Caco-2 (cell line): ENCODE measurements around the gene DYNLL1. TPM values are rescaled to one million over a fixed set of nuclear protein-coding genes. Genes with fewer than 3 reads are reported as not detected.

Experiments
- BruUV-seq: library from RNA; stranded (reverse); fragments of 400-500 nt; replicated peaks from 2 replicates; lab custom pipeline; 2021; lab: Mats Ljungman, UMichigan
- CTCF ChIA-PET: fragments of 300-600 bp; sonication (Branson Sonifier 250); formaldehyde crosslinking; loops from one replicate; lab custom pipeline; 2022; ENCODE audit warnings: antibody characterized with exemption; lab: Charles Lee
- POLR2A ChIA-PET: fragments of 300-600 bp; sonication (Branson Sonifier 250); formaldehyde crosslinking; loops from one replicate; lab custom pipeline; 2022; ENCODE audit warnings: antibody characterized with exemption; lab: Charles Lee
- DNase-seq, 2 experiments: peaks; one replicate each; pipeline versions ENCODE4 v3.0.0 to v3.0.0-alpha.2; 2020 to 2022
- H3K27me3 ChIP-seq: replicated peaks from 2 replicates; pipeline ENCODE4 v1.6.0; 2011; ENCODE audit warnings: low read length; ENCODE audit not compliant: control insufficient read depth, insufficient read depth
- H3K36me3 ChIP-seq: 2 replicates; pipeline ENCODE4 v1.5.1; 2011; ENCODE audit warnings: low read length; ENCODE audit not compliant: control insufficient read depth, insufficient read depth
- H3K4me1 ChIP-seq: fragments of 250-450 bp; sonication (Bioruptor Pico); 2 replicates; pipeline ENCODE4 v1.5.1; 2020; ENCODE audit warnings: mild to moderate bottlenecking
- H3K4me3 ChIP-seq: 2 replicates; pipeline ENCODE4 v1.5.1; 2011; ENCODE audit warnings: low read depth, mild to moderate bottlenecking, control low read depth, low read length
- H3K9me3 ChIP-seq: fragments of 250-450 bp; sonication (Bioruptor Pico); 2 replicates; pipeline ENCODE4 v1.5.1; 2020; ENCODE audit warnings: mild to moderate bottlenecking, moderate library complexity
- H3K27ac Mint-ChIP-seq: one replicate; pipeline ENCODE4 v1.8.0; 2022; ENCODE audit warnings: mixed read lengths; ENCODE audit not compliant: unreplicated experiment
- H3K27me3 Mint-ChIP-seq: one replicate; pipeline ENCODE4 v1.8.0; 2022; ENCODE audit warnings: mixed read lengths; ENCODE audit not compliant: insufficient read depth, unreplicated experiment
- H3K36me3 Mint-ChIP-seq: one replicate; pipeline ENCODE4 v1.8.0; 2022; ENCODE audit warnings: mild to moderate bottlenecking, mixed read lengths; ENCODE audit not compliant: insufficient read depth, unreplicated experiment
- H3K4me1 Mint-ChIP-seq: one replicate; pipeline ENCODE4 v1.8.0; 2022; ENCODE audit warnings: low read depth, mixed read lengths; ENCODE audit not compliant: unreplicated experiment
- H3K4me3 Mint-ChIP-seq: one replicate; pipeline ENCODE4 v1.8.0; 2022; ENCODE audit warnings: mild to moderate bottlenecking, moderate library complexity, mixed read lengths; ENCODE audit not compliant: unreplicated experiment
- H3K9me3 Mint-ChIP-seq: one replicate; pipeline ENCODE4 v1.8.0; 2022; ENCODE audit warnings: mixed read lengths; ENCODE audit not compliant: unreplicated experiment
- CTCF ChIP-seq, 2 experiments: fragments of 200-600 bp in 1 of 2; IDR thresholded peaks; 1 replicate in 1 of 2; 2 replicates in 1 of 2; pipeline versions ENCODE4 v1.5.1 to v1.8.0; 2011 to 2022; ENCODE audit warnings: antibody characterized with exemption in 1 of 2, control low read depth in 1 of 2, inconsistent platforms in 1 of 2, low read depth in 1 of 2, low read length in 1 of 2, mild to moderate bottlenecking in 1 of 2, moderate library complexity in 1 of 2; ENCODE audit not compliant: insufficient read depth in 1 of 2, severe bottlenecking in 1 of 2, unreplicated experiment in 1 of 2
- intact Hi-C: fragments of 100-400 bp; cut with micrococcal nuclease; formaldehyde crosslinking; loops from one replicate; pipeline ENCODE4 v1.10.0; 2022; ENCODE audit not compliant: unreplicated experiment
- total RNA-seq: library from RNA; stranded (reverse); gene quantifications from 2 replicates; pipeline ENCODE4 v1.2.3, GENCODE V29; 2022

The DYNLL1 gene
- total RNA-seq, 1 experiment from 2014 or later: 324 TPM

GRCh38 chr12:120463712-120464111, 32.2 kb upstream of the DYNLL1 start:
- H3K4me1 ChIP-seq: peaks cover 8% of the 10 kb centered on the region; the same call in 1 of the 2 replicates
- ChIA-PET POLR2A (no interaction called here), CTCF (no interaction called here)
- BruUV-seq: no TSS peak
- Mint-ChIP-seq H3K4me1 (no peaks in the 10 kb centered on the region), H3K4me3 (no peak overlapping the region), H3K36me3 (peaks cover 100% of the 10 kb centered on the region), H3K27me3 (no peaks in the 10 kb centered on the region), H3K27ac (no peak overlapping the region), H3K9me3 (no peaks in the 10 kb centered on the region)
- no peaks in the 10 kb centered on the region for H3K9me3 ChIP-seq
- H3K4me3 ChIP-seq: no peak overlapping the region
- intact Hi-C loops: no loop called here
- H3K27me3 ChIP-seq: no peaks in the 10 kb centered on the region
- peaks cover 2% of the 10 kb centered on the region; the same call in 1 of the 2 replicates for H3K36me3 ChIP-seq
- no peak for TF ChIP-seq CTCF (IDR thresholded peaks at IDR 0.05; ENCODE audit: insufficient read depth in 1 of 2, low read depth in 1 of 2, low read length in 1 of 2, severe bottlenecking in 1 of 2, unreplicated experiment in 1 of 2)
- no peak for DNase-seq

- Mint-ChIP-seq H3K27ac (no peak overlapping the region), H3K27me3 (no peaks in the 10 kb centered on the region), H3K36me3 (peaks cover 86% of the 10 kb centered on the region), H3K9me3 (no peaks in the 10 kb centered on the region), H3K4me1 (no peaks in the 10 kb centered on the region), H3K4me3 (no peak overlapping the region)
- Histone ChIP-seq H3K27me3 (no peaks in the 10 kb centered on the region), H3K36me3 (peaks cover 2% of the 10 kb centered on the region; the same call in 1 of the 2 replicates), H3K4me1 (peaks cover 8% of the 10 kb centered on the region; the same call in 1 of the 2 replicates), H3K9me3 (no peaks in the 10 kb centered on the region), H3K4me3 (no peak overlapping the region)
- no TSS peak for BruUV-seq
- intact Hi-C loops: loop anchor here (1.0 to 5.0 kb wide), 4 partner anchors 26 to 141 kb away; partner anchors contain the start of gene COQ5
- no peak for TF ChIP-seq CTCF (IDR thresholded peaks at IDR 0.05; ENCODE audit: insufficient read depth in 1 of 2, low read depth in 1 of 2, low read length in 1 of 2, severe bottlenecking in 1 of 2, unreplicated experiment in 1 of 2)
- no peak for DNase-seq
- POLR2A ChIA-PET: no interaction called here
- CTCF ChIA-PET: interaction anchor here (0.7 to 2.2 kb wide), 2 partner anchors 12 to 548 kb away, joined by 4 to 6 read pairs; no protein-coding TSS in a partner anchor
Measured at GRCh38 chr12:120465756-120466155, 30.2 kb upstream of the DYNLL1 start.

GRCh38 chr12:120466560-120467315, 29.2 kb upstream of the DYNLL1 start:
- peak; percentile 54 to 68 for DNase-seq
- TF ChIP-seq CTCF (IDR thresholded peaks at IDR 0.05; ENCODE audit: insufficient read depth in 1 of 2, low read depth in 1 of 2, low read length in 1 of 2, severe bottlenecking in 1 of 2, unreplicated experiment in 1 of 2): peak; percentile 56 to 66
- H3K4me3 Mint-ChIP-seq: no peak overlapping the region

More at GRCh38 chr12:120466560-120467315, 29.2 kb upstream of the DYNLL1 start:
- no TSS peak for BruUV-seq
- intact Hi-C loops: loop anchor here (1.0 to 5.0 kb wide), 4 partner anchors 27 to 142 kb away; partner anchors contain the start of gene COQ5
- peaks cover 76% of the 10 kb centered on the region for H3K36me3 Mint-ChIP-seq
- ChIA-PET POLR2A (interaction anchor here (0.5 to 1.0 kb wide), 3 partner anchors 10 to 175 kb away, joined by 3 to 6 read pairs (median 5); no protein-coding TSS in a partner anchor), CTCF (interaction anchor here (0.5 to 2.2 kb wide), 7 partner anchors 10 to 547 kb away, joined by 3 to 6 read pairs (median 4); partner anchors contain the start of gene DYNLL1)
- no peaks in the 10 kb centered on the region for H3K4me1 Mint-ChIP-seq
- no peaks in the 10 kb centered on the region for H3K9me3 Mint-ChIP-seq
- H3K36me3 ChIP-seq: peaks cover 2% of the 10 kb centered on the region; the same call in 1 of the 2 replicates
- H3K4me1 ChIP-seq: peaks cover 5% of the 10 kb centered on the region; the same call in 1 of the 2 replicates
- H3K27ac Mint-ChIP-seq: no peak overlapping the region
- H3K27me3 ChIP-seq: no peaks in the 10 kb centered on the region
- no peaks in the 10 kb centered on the region for H3K27me3 Mint-ChIP-seq
- H3K4me3 ChIP-seq: no peak overlapping the region
- no peaks in the 10 kb centered on the region for H3K9me3 ChIP-seq
